GM19328 (cell line): ENCODE results near the gene ZNF462.

ENCODE experiments used
- ATAC-seq: cut with Tn5 transposase; IDR thresholded peaks from one replicate; pipeline ENCODE4 v1.9.1; 2021; ENCODE audit warnings: mild to moderate bottlenecking, moderate library complexity; ENCODE audit not compliant: unreplicated experiment

Gene ZNF462

GRCh38 chr9:106922026-106922425 is 59.1 kb downstream of the ZNF462 start:
- ATAC-seq, result no peak

GRCh38 chr9:106925392-106925791 is 62.4 kb downstream of the ZNF462 start:
- ATAC-seq, result no peak

- no peak for ATAC-seq
These were observed 65.0 kb downstream of the ZNF462 start for GRCh38 chr9:106927916-106928315.

GRCh38 chr9:106928350-106928749 is 65.4 kb downstream of the ZNF462 start:
- ATAC-seq, result no peak

GRCh38 chr9:106929471-106930177 is 66.7 kb downstream of the ZNF462 start:
- no peak for ATAC-seq

GRCh38 chr9:106930477-106930876 is 67.5 kb downstream of the ZNF462 start:
- ATAC-seq, result no peak

GRCh38 chr9:106931466-106931865 is 68.5 kb downstream of the ZNF462 start:
- ATAC-seq, result no peak

- no peak for ATAC-seq
These were observed 69.2 kb downstream of the ZNF462 start for GRCh38 chr9:106932178-106932577.

GRCh38 chr9:106932675-106933074 is 69.7 kb downstream of the ZNF462 start:
- ATAC-seq, result no peak

GRCh38 chr9:106933470-106933869 is 70.5 kb downstream of the ZNF462 start:
- no peak for ATAC-seq

GRCh38 chr9:106934442-106935238 is 71.7 kb downstream of the ZNF462 start:
- ATAC-seq, result no peak

- ATAC-seq, result no peak
These were observed 73.7 kb downstream of the ZNF462 start for GRCh38 chr9:106936680-106937079.

- no peak for ATAC-seq
These were observed 79.0 kb downstream of the ZNF462 start for GRCh38 chr9:106941916-106942315.

- ATAC-seq, result no peak
These were observed 83.0 kb downstream of the ZNF462 start for GRCh38 chr9:106945727-106946660.

- no peak for ATAC-seq
These were observed 84.3 kb downstream of the ZNF462 start for GRCh38 chr9:106947106-106947900.

GRCh38 chr9:106953174-106953573 is 90.2 kb downstream of the ZNF462 start:
- no peak for ATAC-seq

- no peak for ATAC-seq
These were observed 91.6 kb downstream of the ZNF462 start for GRCh38 chr9:106954558-106954957.

- ATAC-seq, result no peak
These were observed 92.2 kb downstream of the ZNF462 start for GRCh38 chr9:106954974-106955850.

GRCh38 chr9:106956971-106957370 is 94.0 kb downstream of the ZNF462 start:
- ATAC-seq, result no peak
